ENCODE results near the gene SALL3. TPM values are rescaled to one million over a fixed set of nuclear protein-coding genes. Genes with fewer than 3 reads are reported as not detected.

The SALL3 gene
- total RNA-seq, 4 donors from 2014 or later, result not detected

DNA sequence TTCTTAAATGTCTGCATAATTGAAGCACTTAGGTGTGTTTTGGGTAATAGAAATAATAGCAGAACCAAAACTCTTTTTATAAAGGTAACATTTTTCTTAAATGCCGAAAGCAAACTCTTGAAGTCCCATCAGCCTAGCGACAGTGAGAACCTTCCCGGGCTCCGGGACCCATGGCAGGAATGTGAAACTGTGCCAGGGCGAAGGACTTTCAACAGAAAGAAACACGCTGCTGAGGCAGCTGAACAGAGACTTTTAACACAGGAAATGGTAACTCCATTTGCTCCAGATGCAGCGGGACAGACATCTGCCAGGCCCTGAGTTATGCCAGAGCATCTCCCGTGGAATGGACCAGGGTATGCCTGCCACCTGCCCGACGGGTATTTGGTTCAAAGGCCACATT is 34.3 kb downstream of the SALL3 start:
- Histone ChIP-seq H3K9me3 (no peaks in the 10 kb centered on the region), H3K4me3 (no peak overlapping the region), H3K4me1 (no peaks in the 10 kb centered on the region), H3K27me3 (no peaks in the 10 kb centered on the region), H3K36me3 (no peaks in the 10 kb centered on the region), H3K27ac (no peak overlapping the region)
- no peak for DNase-seq
- TF ChIP-seq, protein P1, sequence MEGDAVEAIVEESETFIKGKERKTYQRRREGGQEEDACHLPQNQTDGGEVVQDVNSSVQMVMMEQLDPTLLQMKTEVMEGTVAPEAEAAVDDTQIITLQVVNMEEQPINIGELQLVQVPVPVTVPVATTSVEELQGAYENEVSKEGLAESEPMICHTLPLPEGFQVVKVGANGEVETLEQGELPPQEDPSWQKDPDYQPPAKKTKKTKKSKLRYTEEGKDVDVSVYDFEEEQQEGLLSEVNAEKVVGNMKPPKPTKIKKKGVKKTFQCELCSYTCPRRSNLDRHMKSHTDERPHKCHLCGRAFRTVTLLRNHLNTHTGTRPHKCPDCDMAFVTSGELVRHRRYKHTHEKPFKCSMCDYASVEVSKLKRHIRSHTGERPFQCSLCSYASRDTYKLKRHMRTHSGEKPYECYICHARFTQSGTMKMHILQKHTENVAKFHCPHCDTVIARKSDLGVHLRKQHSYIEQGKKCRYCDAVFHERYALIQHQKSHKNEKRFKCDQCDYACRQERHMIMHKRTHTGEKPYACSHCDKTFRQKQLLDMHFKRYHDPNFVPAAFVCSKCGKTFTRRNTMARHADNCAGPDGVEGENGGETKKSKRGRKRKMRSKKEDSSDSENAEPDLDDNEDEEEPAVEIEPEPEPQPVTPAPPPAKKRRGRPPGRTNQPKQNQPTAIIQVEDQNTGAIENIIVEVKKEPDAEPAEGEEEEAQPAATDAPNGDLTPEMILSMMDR (IDR thresholded peaks at IDR 0.05), result no peak
- no peak for TF ChIP-seq POLR2A (IDR thresholded peaks at IDR 0.05)

DNA sequence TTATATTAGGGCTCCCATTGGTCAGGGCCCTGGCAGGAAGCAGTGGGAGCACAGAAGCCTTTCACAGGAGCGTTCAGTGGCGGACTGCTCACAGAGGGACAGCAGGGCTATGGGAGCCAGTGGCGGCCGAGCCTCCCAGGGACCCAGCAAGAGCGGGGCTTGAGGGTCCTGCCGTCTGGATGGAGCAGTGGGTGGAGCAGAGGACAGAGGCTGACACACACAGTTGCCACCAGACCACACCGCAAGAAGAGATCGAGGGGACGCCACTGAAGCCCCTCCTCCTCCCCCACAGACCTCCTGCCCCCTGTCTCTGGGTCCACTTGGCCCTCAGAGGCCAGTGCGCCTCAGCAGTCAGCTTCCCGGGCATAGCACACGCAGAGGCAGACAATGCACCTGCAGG is 39.3 kb downstream of the SALL3 start:
- no peaks in the 10 kb centered on the region for H3K9me3 ChIP-seq
- no peak overlapping the region for H3K4me3 ChIP-seq
- no peaks in the 10 kb centered on the region for H3K27me3 ChIP-seq
- TF ChIP-seq, protein P1 (IDR thresholded peaks at IDR 0.05), result no peak
- TF ChIP-seq POLR2A (IDR thresholded peaks at IDR 0.05), result no peak
- no peak overlapping the region for H3K27ac ChIP-seq
- H3K36me3 ChIP-seq, result no peaks in the 10 kb centered on the region
- DNase-seq, result no peak
- no peaks in the 10 kb centered on the region for H3K4me1 ChIP-seq

DNA sequence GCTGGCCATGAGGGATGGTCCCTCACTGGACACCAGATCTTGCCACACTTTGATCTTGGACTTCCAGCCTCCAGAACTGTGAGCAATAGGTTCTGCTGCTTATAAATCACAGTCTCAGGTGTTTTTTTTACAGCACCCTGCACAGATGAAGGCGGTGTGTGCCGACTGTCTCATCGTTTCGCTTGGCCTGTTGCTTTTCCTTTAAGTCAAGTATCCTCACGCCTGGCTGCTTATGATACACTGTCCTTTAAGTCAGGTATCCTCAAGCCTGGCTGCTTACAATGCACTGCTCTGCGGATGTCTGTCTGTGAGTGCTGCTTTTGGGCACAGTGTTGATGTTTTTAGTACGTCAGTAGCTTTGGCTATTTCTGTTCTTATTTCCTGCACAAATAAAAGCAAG is 40.3 kb downstream of the SALL3 start:
- DNase-seq, result no peak
- H3K4me3 ChIP-seq, result no peak overlapping the region
- no peak overlapping the region for H3K27ac ChIP-seq
- H3K9me3 ChIP-seq, result no peaks in the 10 kb centered on the region
- no peaks in the 10 kb centered on the region for H3K4me1 ChIP-seq
- TF ChIP-seq, protein P1 (IDR thresholded peaks at IDR 0.05), result no peak
- TF ChIP-seq POLR2A (IDR thresholded peaks at IDR 0.05), result no peak
- H3K36me3 ChIP-seq, result no peaks in the 10 kb centered on the region
- H3K27me3 ChIP-seq, result no peaks in the 10 kb centered on the region

DNA sequence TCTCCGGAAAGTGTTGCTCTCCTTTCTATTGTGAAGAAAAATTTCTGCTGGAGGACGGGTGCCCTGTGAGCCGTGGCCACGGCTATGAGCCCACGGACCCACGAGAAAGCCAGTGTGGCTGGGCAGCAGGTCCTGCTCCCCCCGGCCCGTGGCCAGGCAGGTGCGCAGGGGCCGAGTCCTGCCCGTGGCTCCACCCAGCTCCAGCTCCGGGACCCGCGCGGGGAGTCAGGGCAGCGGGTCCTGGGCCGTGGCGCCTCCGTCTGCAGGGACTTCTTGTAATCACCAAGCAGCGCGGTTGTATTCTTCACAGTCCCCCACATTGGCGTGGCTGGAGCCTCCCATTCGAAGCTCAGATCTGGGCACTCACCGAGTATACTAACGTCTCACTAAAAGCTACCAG is 43.0 kb downstream of the SALL3 start:
- Histone ChIP-seq H3K27ac (no peak overlapping the region), H3K9me3 (no peaks in the 10 kb centered on the region), H3K36me3 (no peaks in the 10 kb centered on the region), H3K27me3 (no peaks in the 10 kb centered on the region), H3K4me1 (no peaks in the 10 kb centered on the region), H3K4me3 (no peak overlapping the region)
- no peak for TF ChIP-seq POLR2A (IDR thresholded peaks at IDR 0.05)
- DNase-seq, result no peak

GRCh38 chr18:79026491-79026890 is 46.9 kb downstream of the SALL3 start:
- Histone ChIP-seq H3K27me3 (no peaks in the 10 kb centered on the region), H3K4me3 (no peak overlapping the region), H3K36me3 (no peaks in the 10 kb centered on the region), H3K4me1 (no peaks in the 10 kb centered on the region), H3K9me3 (no peaks in the 10 kb centered on the region), H3K27ac (no peak overlapping the region)
- TF ChIP-seq, protein P1 (IDR thresholded peaks at IDR 0.05), result no peak
- TF ChIP-seq POLR2A (IDR thresholded peaks at IDR 0.05), result no peak
- DNase-seq, result no peak

DNA sequence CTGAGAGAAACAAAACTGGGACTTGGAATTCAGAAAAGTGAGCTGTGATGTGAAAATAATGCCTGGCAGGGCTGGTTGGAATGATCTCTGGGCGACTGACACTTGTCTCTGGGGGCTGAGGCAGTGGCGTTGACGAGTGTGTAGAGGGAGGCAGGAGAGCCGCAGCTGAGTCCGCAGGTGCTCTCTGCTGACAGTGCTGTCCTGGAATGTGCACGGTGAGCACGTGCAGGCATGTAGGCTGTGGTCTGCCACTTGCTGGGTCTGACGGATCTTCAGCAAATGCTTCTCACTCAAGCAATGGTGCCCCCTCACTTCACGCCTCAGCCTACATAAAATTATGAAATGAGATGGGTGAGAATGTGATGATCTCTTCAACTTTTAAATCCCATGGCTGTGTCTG is 51.1 kb downstream of the SALL3 start:
- Histone ChIP-seq H3K27ac (no peak overlapping the region), H3K36me3 (no peaks in the 10 kb centered on the region), H3K27me3 (no peaks in the 10 kb centered on the region), H3K4me1 (no peaks in the 10 kb centered on the region), H3K9me3 (no peaks in the 10 kb centered on the region), H3K4me3 (no peak overlapping the region)
- no peak for DNase-seq
- TF ChIP-seq POLR2A (IDR thresholded peaks at IDR 0.05), result no peak
- TF ChIP-seq, protein P1 (IDR thresholded peaks at IDR 0.05), result no peak
